Nephron progenitor cell (in vitro differentiated cells): ENCODE results near the gene PIK3CD.

Source experiments
- DNase-seq: peaks from one replicate; pipeline ENCODE4 v3.0.0; 2021
- H3K27ac Mint-ChIP-seq: 2 replicates; pipeline ENCODE4 v1.8.0; 2021; ENCODE audit warnings: mild to moderate bottlenecking, moderate library complexity, mixed read lengths
- H3K27me3 Mint-ChIP-seq: 2 replicates; pipeline ENCODE4 v1.8.0; 2021; ENCODE audit warnings: mild to moderate bottlenecking, low read depth, mixed read lengths; ENCODE audit not compliant: poor library complexity
- H3K36me3 Mint-ChIP-seq: 2 replicates; pipeline ENCODE4 v1.8.0; 2021; ENCODE audit warnings: low read depth, mixed read lengths
- H3K4me1 Mint-ChIP-seq: 2 replicates; pipeline ENCODE4 v1.8.0; 2021; ENCODE audit warnings: mixed read lengths
- H3K4me3 Mint-ChIP-seq: 2 replicates; pipeline ENCODE4 v1.8.0; 2021; ENCODE audit warnings: mild to moderate bottlenecking, moderate library complexity, mixed read lengths
- H3K9me3 Mint-ChIP-seq: 2 replicates; pipeline ENCODE4 v1.8.0; 2021; ENCODE audit warnings: mild to moderate bottlenecking, moderate library complexity, mixed read lengths
- CTCF ChIP-seq: fragments of 200-600 bp; sonication (generic); IDR thresholded peaks from 2 replicates; pipeline ENCODE4 v1.5.0; 2021; ENCODE audit warnings: antibody characterized with exemption

Gene PIK3CD

GRCh38 chr1:9663257-9663656 lies 11.7 kb downstream of the PIK3CD start:
- no peaks in the 10 kb centered on the region for H3K9me3 Mint-ChIP-seq
- no peak overlapping the region for H3K4me3 Mint-ChIP-seq
- no peak for DNase-seq
- H3K4me1 Mint-ChIP-seq: no peaks in the 10 kb centered on the region
- peaks cover 44% of the 10 kb centered on the region for H3K27me3 Mint-ChIP-seq
- TF ChIP-seq CTCF: no peak
- H3K36me3 Mint-ChIP-seq: no peaks in the 10 kb centered on the region
- no peak overlapping the region for H3K27ac Mint-ChIP-seq

- Mint-ChIP-seq H3K27me3 (peaks cover 48% of the 10 kb centered on the region), H3K36me3 (no peaks in the 10 kb centered on the region), H3K4me3 (no peak overlapping the region), H3K4me1 (no peaks in the 10 kb centered on the region), H3K27ac (no peak overlapping the region), H3K9me3 (no peaks in the 10 kb centered on the region)
- TF ChIP-seq CTCF: no peak
- no peak for DNase-seq
Measured at GRCh38 chr1:9665193-9665592, 13.7 kb downstream of the PIK3CD start.

- peaks cover 41% of the 10 kb centered on the region for H3K27me3 Mint-ChIP-seq
- no peaks in the 10 kb centered on the region for H3K4me1 Mint-ChIP-seq
- no peaks in the 10 kb centered on the region for H3K36me3 Mint-ChIP-seq
- no peaks in the 10 kb centered on the region for H3K9me3 Mint-ChIP-seq
- TF ChIP-seq CTCF: no peak
- no peak overlapping the region for H3K27ac Mint-ChIP-seq
- DNase-seq: no peak
- no peak overlapping the region for H3K4me3 Mint-ChIP-seq
Measured at GRCh38 chr1:9668080-9668479, 16.5 kb downstream of the PIK3CD start.

- Mint-ChIP-seq H3K36me3 (no peaks in the 10 kb centered on the region), H3K4me1 (no peaks in the 10 kb centered on the region), H3K27me3 (peaks cover 37% of the 10 kb centered on the region), H3K4me3 (no peak overlapping the region), H3K27ac (no peak overlapping the region), H3K9me3 (no peaks in the 10 kb centered on the region)
- TF ChIP-seq CTCF: no peak
- DNase-seq: no peak
Measured at GRCh38 chr1:9670085-9670484, 18.6 kb downstream of the PIK3CD start.

GRCh38 chr1:9671377-9672140 lies 20.0 kb downstream of the PIK3CD start:
- no peaks in the 10 kb centered on the region for H3K36me3 Mint-ChIP-seq

More at GRCh38 chr1:9671377-9672140, 20.0 kb downstream of the PIK3CD start:
- no peaks in the 10 kb centered on the region for H3K9me3 Mint-ChIP-seq
- H3K4me3 Mint-ChIP-seq: no peak overlapping the region
- H3K27ac Mint-ChIP-seq: no peak overlapping the region
- no peak for TF ChIP-seq CTCF
- no peak for DNase-seq
- H3K27me3 Mint-ChIP-seq: peaks cover 34% of the 10 kb centered on the region
- no peaks in the 10 kb centered on the region for H3K4me1 Mint-ChIP-seq
